ENCODE results near the gene ZNF684.

Gene ZNF684

GRCh38 chr1:40535732-40536131, 4.3 kb downstream of the ZNF684 start:
- Histone ChIP-seq H3F3A (ENCODE audit: insufficient read depth) (no peaks in the 10 kb centered on the region; the same call in 1 of the 2 replicates), H3K79me2 (ENCODE audit: insufficient read depth, low read length) (peaks cover 5% of the 10 kb centered on the region; the same call in 1 of the 2 replicates), H3K9ac (ENCODE audit: low read length) (no peak overlapping the region), H3K36me3 (ENCODE audit: low read length) (peaks cover 6% of the 10 kb centered on the region; the same call in 1 of the 2 replicates), H2AFZ (ENCODE audit: low read depth, low read length, severe bottlenecking) (no peak overlapping the region), H3K9me3 (ENCODE audit: insufficient read depth, low read length) (no peaks in the 10 kb centered on the region), H3K4me2 (ENCODE audit: low read depth, low read length, poor library complexity, severe bottlenecking) (no peak overlapping the region), H3K9me2 (replicated peaks; ENCODE audit: insufficient read depth, low read length) (no peaks in the 10 kb centered on the region), H4K20me1 (ENCODE audit: low read depth, low read length) (no peaks in the 10 kb centered on the region), H3K27me3 (ENCODE audit: low read length) (no peaks in the 10 kb centered on the region), H3K4me3 (ENCODE audit: insufficient read depth, low read length, poor library complexity, severe bottlenecking) (no peak overlapping the region), H3K27ac (ENCODE audit: low read depth, low read length) (no peak overlapping the region)
- no peak for TF ChIP-seq CTCF (IDR thresholded peaks at IDR 0.05; ENCODE audit: insufficient read depth, low read length, poor library complexity, severe bottlenecking)
- no peak for TF ChIP-seq EZH2phosphoT487 (conservative IDR thresholded peaks at IDR 0.05; ENCODE audit: low read length)

- Histone ChIP-seq H3F3A (ENCODE audit: insufficient read depth) (no peaks in the 10 kb centered on the region), H3K27me3 (ENCODE audit: low read length) (no peaks in the 10 kb centered on the region), H3K9ac (ENCODE audit: low read length) (no peak overlapping the region), H3K79me2 (ENCODE audit: insufficient read depth, low read length) (no peaks in the 10 kb centered on the region), H3K9me3 (ENCODE audit: insufficient read depth, low read length) (no peaks in the 10 kb centered on the region), H3K4me2 (ENCODE audit: low read depth, low read length, poor library complexity, severe bottlenecking) (no peak overlapping the region), H2AFZ (ENCODE audit: low read depth, low read length, severe bottlenecking) (no peak overlapping the region), H3K4me3 (ENCODE audit: insufficient read depth, low read length, poor library complexity, severe bottlenecking) (no peak overlapping the region), H3K27ac (ENCODE audit: low read depth, low read length) (no peak overlapping the region), H3K36me3 (ENCODE audit: low read length) (peaks cover 26% of the 10 kb centered on the region), H4K20me1 (ENCODE audit: low read depth, low read length) (no peaks in the 10 kb centered on the region), H3K9me2 (replicated peaks; ENCODE audit: insufficient read depth, low read length) (no peaks in the 10 kb centered on the region)
- TF ChIP-seq EZH2phosphoT487 (conservative IDR thresholded peaks at IDR 0.05; ENCODE audit: low read length) (no peak), CTCF (IDR thresholded peaks at IDR 0.05; ENCODE audit: insufficient read depth, low read length, poor library complexity, severe bottlenecking) (no peak)
Measured at GRCh38 chr1:40539338-40539737, 7.9 kb downstream of the ZNF684 start.

- Histone ChIP-seq H3F3A (ENCODE audit: insufficient read depth) (no peaks in the 10 kb centered on the region), H3K36me3 (ENCODE audit: low read length) (peaks cover 40% of the 10 kb centered on the region), H4K20me1 (ENCODE audit: low read depth, low read length) (no peaks in the 10 kb centered on the region), H3K27me3 (ENCODE audit: low read length) (no peaks in the 10 kb centered on the region), H3K4me3 (ENCODE audit: insufficient read depth, low read length, poor library complexity, severe bottlenecking) (no peak overlapping the region), H3K79me2 (ENCODE audit: insufficient read depth, low read length) (no peaks in the 10 kb centered on the region), H3K9ac (ENCODE audit: low read length) (no peak overlapping the region), H3K9me3 (ENCODE audit: insufficient read depth, low read length) (peaks cover 6% of the 10 kb centered on the region; the same call in 1 of the 2 replicates), H3K9me2 (replicated peaks; ENCODE audit: insufficient read depth, low read length) (no peaks in the 10 kb centered on the region), H3K27ac (ENCODE audit: low read depth, low read length) (no peak overlapping the region), H2AFZ (ENCODE audit: low read depth, low read length, severe bottlenecking) (no peak overlapping the region), H3K4me2 (ENCODE audit: low read depth, low read length, poor library complexity, severe bottlenecking) (no peak overlapping the region)
- TF ChIP-seq EZH2phosphoT487 (conservative IDR thresholded peaks at IDR 0.05; ENCODE audit: low read length) = no peak
- TF ChIP-seq CTCF (IDR thresholded peaks at IDR 0.05; ENCODE audit: insufficient read depth, low read length, poor library complexity, severe bottlenecking) = no peak
Measured at GRCh38 chr1:40546957-40547356, 15.5 kb downstream of the ZNF684 start.

All from SU-DHL-6 (cell line).